HCT116 (cell line): Measurements from ENCODE around the gene HOXD1.

ENCODE experiments used
- CTCF ChIP-seq, 3 experiments: fragments of 200-600 bp in 1 of 3; sonication (generic) in 1 of 3; IDR thresholded peaks in 2 of 3; conservative IDR thresholded peaks in 1 of 3; 2 replicates each; pipeline ENCODE4 v1.5.1; 2012 to 2017; ENCODE audit warnings: low read depth in 2 of 3, low read length in 2 of 3, antibody characterized with exemption in 1 of 3, borderline replicate concordance in 1 of 3, control low read depth in 1 of 3, mild to moderate bottlenecking in 1 of 3, mixed read lengths in 1 of 3, mixed run types in 1 of 3, moderate library complexity in 1 of 3; ENCODE audit not compliant: insufficient read depth in 1 of 3
- POLR2A ChIP-seq: IDR thresholded peaks from 2 replicates; pipeline ENCODE4 v1.7.0; 2011; ENCODE audit warnings: borderline replicate concordance; ENCODE audit not compliant: insufficient read depth, insufficient read length; ENCODE audit errors: extremely low read depth

- TF ChIP-seq CTCF (IDR thresholded peaks at IDR 0.05 in 2 of 3, conservative IDR thresholded peaks at IDR 0.05 in 1 of 3; ENCODE audit: borderline replicate concordance in 1 of 3, insufficient read depth in 1 of 3, low read depth in 2 of 3, low read length in 2 of 3) = no peak
- no peak for TF ChIP-seq POLR2A
Observed at GRCh38 chr2:176155356-176156044, 33.0 kb upstream of the HOXD1 start.
